Type B pancreatic cell (in vitro differentiated cells): Measurements from ENCODE around the gene FMR1NB. TPM values are rescaled to one million over a fixed set of nuclear protein-coding genes. Genes with fewer than 3 reads are reported as not detected.

Experiments used
- DNase-seq: peaks from one replicate; pipeline ENCODE4 v3.0.0; 2021; ENCODE audit warnings: mixed read lengths; ENCODE audit not compliant: unreplicated experiment; ENCODE audit errors: extremely low spot score
- H3K27ac Mint-ChIP-seq: 2 replicates; pipeline ENCODE4 v1.8.0; 2021; ENCODE audit warnings: mild to moderate bottlenecking, mixed read lengths
- H3K27me3 Mint-ChIP-seq: 2 replicates; pipeline ENCODE4 v1.8.0; 2021; ENCODE audit warnings: mixed read lengths
- H3K36me3 Mint-ChIP-seq: 2 replicates; pipeline ENCODE4 v1.8.0; 2021; ENCODE audit warnings: mixed read lengths
- H3K4me1 Mint-ChIP-seq: one replicate; pipeline ENCODE4 v1.8.0; 2021; ENCODE audit warnings: mixed read lengths; ENCODE audit not compliant: unreplicated experiment
- H3K4me3 Mint-ChIP-seq: 2 replicates; pipeline ENCODE4 v1.8.0; 2021; ENCODE audit warnings: mild to moderate bottlenecking, mixed read lengths
- H3K9me3 Mint-ChIP-seq: 2 replicates; pipeline ENCODE4 v1.8.0; 2021; ENCODE audit warnings: mixed read lengths
- total RNA-seq: library from RNA; stranded (reverse); gene quantifications from 2 replicates; pipeline ENCODE4 v1.2.1, GENCODE V29; 2021; ENCODE audit warnings: low replicate concordance
- TF ChIP-seq, protein P1 (sequence below): fragments of 200-600 bp; sonication (generic); conservative IDR thresholded peaks from 2 replicates; pipeline ENCODE4 v1.5.0; 2021; ENCODE audit warnings: antibody characterized with exemption, mild to moderate bottlenecking

Gene FMR1NB
- total RNA-seq, 1 donor from 2014 or later: not detected

GRCh38 chrX:148043271-148043855, 62.2 kb downstream of the FMR1NB start:
- no peaks in the 10 kb centered on the region for H3K27me3 Mint-ChIP-seq
- no peaks in the 10 kb centered on the region for H3K36me3 Mint-ChIP-seq
- TF ChIP-seq, protein P1, sequence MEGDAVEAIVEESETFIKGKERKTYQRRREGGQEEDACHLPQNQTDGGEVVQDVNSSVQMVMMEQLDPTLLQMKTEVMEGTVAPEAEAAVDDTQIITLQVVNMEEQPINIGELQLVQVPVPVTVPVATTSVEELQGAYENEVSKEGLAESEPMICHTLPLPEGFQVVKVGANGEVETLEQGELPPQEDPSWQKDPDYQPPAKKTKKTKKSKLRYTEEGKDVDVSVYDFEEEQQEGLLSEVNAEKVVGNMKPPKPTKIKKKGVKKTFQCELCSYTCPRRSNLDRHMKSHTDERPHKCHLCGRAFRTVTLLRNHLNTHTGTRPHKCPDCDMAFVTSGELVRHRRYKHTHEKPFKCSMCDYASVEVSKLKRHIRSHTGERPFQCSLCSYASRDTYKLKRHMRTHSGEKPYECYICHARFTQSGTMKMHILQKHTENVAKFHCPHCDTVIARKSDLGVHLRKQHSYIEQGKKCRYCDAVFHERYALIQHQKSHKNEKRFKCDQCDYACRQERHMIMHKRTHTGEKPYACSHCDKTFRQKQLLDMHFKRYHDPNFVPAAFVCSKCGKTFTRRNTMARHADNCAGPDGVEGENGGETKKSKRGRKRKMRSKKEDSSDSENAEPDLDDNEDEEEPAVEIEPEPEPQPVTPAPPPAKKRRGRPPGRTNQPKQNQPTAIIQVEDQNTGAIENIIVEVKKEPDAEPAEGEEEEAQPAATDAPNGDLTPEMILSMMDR: no peak
- H3K4me1 Mint-ChIP-seq: no peaks in the 10 kb centered on the region
- H3K9me3 Mint-ChIP-seq: no peaks in the 10 kb centered on the region
- no peak overlapping the region for H3K27ac Mint-ChIP-seq
- H3K4me3 Mint-ChIP-seq: no peak overlapping the region
- no peak for DNase-seq

- Mint-ChIP-seq H3K36me3 (no peaks in the 10 kb centered on the region), H3K9me3 (no peaks in the 10 kb centered on the region), H3K27me3 (no peaks in the 10 kb centered on the region), H3K27ac (no peak overlapping the region), H3K4me3 (no peak overlapping the region), H3K4me1 (no peaks in the 10 kb centered on the region)
- DNase-seq: no peak
- TF ChIP-seq, protein P1: no peak
Observed at GRCh38 chrX:148047200-148047599, 66.1 kb downstream of the FMR1NB start.

- H3K9me3 Mint-ChIP-seq: no peaks in the 10 kb centered on the region
- no peak overlapping the region for H3K27ac Mint-ChIP-seq
- H3K4me1 Mint-ChIP-seq: no peaks in the 10 kb centered on the region
- DNase-seq: no peak
- TF ChIP-seq, protein P1: peak; percentile 78
- no peaks in the 10 kb centered on the region for H3K36me3 Mint-ChIP-seq
- no peaks in the 10 kb centered on the region for H3K27me3 Mint-ChIP-seq
- H3K4me3 Mint-ChIP-seq: no peak overlapping the region
Observed at GRCh38 chrX:148049441-148049840, 68.3 kb downstream of the FMR1NB start.

DNA sequence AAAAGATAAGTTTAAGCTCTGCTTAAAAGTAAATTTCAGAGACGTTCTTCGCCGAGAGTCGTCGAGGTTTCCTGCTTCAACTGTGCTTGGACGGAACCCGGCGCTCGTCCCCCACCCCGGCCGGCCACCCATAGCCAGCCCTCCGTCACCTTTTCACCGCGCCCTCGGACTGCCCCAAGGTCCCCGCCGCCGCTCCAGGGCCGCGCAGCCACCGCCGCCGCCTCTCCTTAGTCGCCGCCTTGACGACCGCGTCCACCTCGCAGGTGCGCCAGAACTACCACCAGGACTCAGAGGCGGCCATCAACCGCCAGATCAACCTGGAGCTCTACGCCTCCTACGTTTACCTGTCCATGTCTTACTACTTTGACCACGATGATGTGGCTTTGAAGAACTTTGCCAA, 70.8 kb downstream of the FMR1NB start:
- TF ChIP-seq, protein P1: no peak
- H3K27ac Mint-ChIP-seq: no peak overlapping the region
- no peaks in the 10 kb centered on the region for H3K9me3 Mint-ChIP-seq
- no peaks in the 10 kb centered on the region for H3K36me3 Mint-ChIP-seq
- H3K4me3 Mint-ChIP-seq: no peak overlapping the region
- no peaks in the 10 kb centered on the region for H3K4me1 Mint-ChIP-seq
- no peak for DNase-seq
- H3K27me3 Mint-ChIP-seq: no peaks in the 10 kb centered on the region

GRCh38 chrX:148067285-148067684, 86.1 kb downstream of the FMR1NB start:
- TF ChIP-seq, protein P1: no peak
- Mint-ChIP-seq H3K4me1 (no peaks in the 10 kb centered on the region), H3K36me3 (no peaks in the 10 kb centered on the region), H3K9me3 (no peaks in the 10 kb centered on the region), H3K27ac (no peak overlapping the region), H3K27me3 (no peaks in the 10 kb centered on the region), H3K4me3 (no peak overlapping the region)
- DNase-seq: no peak
